Chondrocyte (in vitro differentiated cells): ENCODE data around the gene PCSK4. TPM values are rescaled to one million over a fixed set of nuclear protein-coding genes. Genes with fewer than 3 reads are reported as not detected.
"Not testable (repeated sequence)": the region's sequence is repeated elsewhere in the genome, so short reads cannot be mapped to it uniquely, and the experiment has no call there.

ENCODE experiments used
- DNase-seq: peaks from one replicate; pipeline ENCODE4 v3.0.0; 2021; ENCODE audit warnings: mixed read lengths, low spot score
- H3K27ac Mint-ChIP-seq: one replicate; pipeline ENCODE4 v1.8.0; 2021; ENCODE audit warnings: mild to moderate bottlenecking, moderate library complexity, mixed read lengths; ENCODE audit not compliant: unreplicated experiment
- H3K27me3 Mint-ChIP-seq: 2 replicates; pipeline ENCODE4 v1.8.0; 2021; ENCODE audit warnings: low read depth, mixed read lengths
- H3K36me3 Mint-ChIP-seq: 2 replicates; pipeline ENCODE4 v1.8.0; 2021; ENCODE audit warnings: low read depth, mixed read lengths
- H3K4me1 Mint-ChIP-seq: 2 replicates; pipeline ENCODE4 v1.8.0; 2021; ENCODE audit warnings: low read depth, mild to moderate bottlenecking, mixed read lengths
- H3K4me3 Mint-ChIP-seq: one replicate; pipeline ENCODE4 v1.8.0; 2021; ENCODE audit warnings: mild to moderate bottlenecking, moderate library complexity, mixed read lengths; ENCODE audit not compliant: unreplicated experiment
- H3K9me3 Mint-ChIP-seq: 2 replicates; pipeline ENCODE4 v1.8.0; 2021; ENCODE audit warnings: low read depth, mixed read lengths
- CTCF ChIP-seq: fragments of 200-600 bp; sonication (generic); IDR thresholded peaks from 2 replicates; pipeline ENCODE4 v1.5.0; 2021; ENCODE audit warnings: antibody characterized with exemption, mild to moderate bottlenecking, moderate library complexity
- total RNA-seq: library from RNA; stranded (reverse); gene quantifications from 3 replicates; pipeline ENCODE4 v1.2.1, GENCODE V29; 2021

The PCSK4 gene
- total RNA-seq, 1 donor from 2014 or later, result 3.9 TPM

- no peak overlapping the region for H3K27ac Mint-ChIP-seq
- no peaks in the 10 kb centered on the region for H3K9me3 Mint-ChIP-seq
- no peak for TF ChIP-seq CTCF
- H3K4me1 Mint-ChIP-seq, result no peaks in the 10 kb centered on the region
- DNase-seq, result no peak
- peaks cover 6% of the 10 kb centered on the region for H3K27me3 Mint-ChIP-seq
- H3K36me3 Mint-ChIP-seq, result peaks cover 3% of the 10 kb centered on the region
- H3K4me3 Mint-ChIP-seq, result no peak overlapping the region
Observed at GRCh38 chr19:1532003-1532402, 41.9 kb upstream of the PCSK4 start.

- Mint-ChIP-seq H3K9me3 (no peaks in the 10 kb centered on the region), H3K4me1 (no peaks in the 10 kb centered on the region), H3K27ac (no peak overlapping the region), H3K36me3 (peaks cover 3% of the 10 kb centered on the region), H3K27me3 (peaks cover 7% of the 10 kb centered on the region), H3K4me3 (no peak overlapping the region)
- no peak for DNase-seq
- TF ChIP-seq CTCF, result no peak
Observed at GRCh38 chr19:1531587-1531986, 41.4 kb upstream of the PCSK4 start.

- peaks cover 12% of the 10 kb centered on the region for H3K27me3 Mint-ChIP-seq
- not testable (repeated sequence) for DNase-seq, H3K36me3 Mint-ChIP-seq, H3K27ac Mint-ChIP-seq, H3K4me1 Mint-ChIP-seq, H3K4me3 Mint-ChIP-seq, H3K9me3 Mint-ChIP-seq
Observed at GRCh38 chr19:1530856-1531255, 40.7 kb upstream of the PCSK4 start.

- Mint-ChIP-seq H3K36me3 (no peaks in the 10 kb centered on the region), H3K9me3 (no peaks in the 10 kb centered on the region), H3K27me3 (peaks cover 19% of the 10 kb centered on the region), H3K4me1 (peaks cover 2% of the 10 kb centered on the region), H3K4me3 (no peak overlapping the region), H3K27ac (no peak overlapping the region)
- no peak for TF ChIP-seq CTCF
- DNase-seq, result no peak
Observed at GRCh38 chr19:1529430-1529816, 39.3 kb upstream of the PCSK4 start.

- Mint-ChIP-seq H3K9me3 (no peaks in the 10 kb centered on the region), H3K36me3 (no peaks in the 10 kb centered on the region), H3K4me1 (peaks cover 5% of the 10 kb centered on the region), H3K27me3 (peaks cover 21% of the 10 kb centered on the region), H3K4me3 (no peak overlapping the region), H3K27ac (no peak overlapping the region)
- TF ChIP-seq CTCF, result no peak
- no peak for DNase-seq
Observed at GRCh38 chr19:1528596-1529429, 38.7 kb upstream of the PCSK4 start.
